ENCODE measurements around the gene SFXN2.
A peak's percentile ranks its signal among the peaks of the same experiment; 100 is the strongest.
"Not testable (repeated sequence)": the region's sequence is repeated elsewhere in the genome, so short reads cannot be mapped to it uniquely, and the experiment has no call there.

The SFXN2 gene

DNA sequence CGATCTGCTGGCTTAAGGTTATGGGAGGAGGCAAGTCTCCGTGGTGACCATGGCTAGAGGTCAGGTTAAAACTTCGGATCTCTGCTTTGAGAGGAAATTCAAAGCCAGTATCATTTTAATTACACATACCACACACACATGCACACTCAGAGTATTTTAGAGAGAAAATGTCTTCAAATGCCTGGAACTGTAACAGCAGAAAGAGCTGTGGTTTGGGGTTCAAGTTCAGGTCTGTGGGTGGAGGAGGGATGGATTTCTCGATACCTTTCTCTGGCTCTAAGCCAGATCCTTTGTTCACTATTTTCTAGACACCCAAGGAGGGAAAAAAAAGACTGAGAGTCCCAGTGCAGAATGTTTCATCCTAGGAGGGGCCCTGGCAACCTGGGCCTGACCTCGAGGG is 32.7 kb upstream of the SFXN2 start:
- DNase-seq: no peak

GRCh38 chr10:102682416-102682815 is 32.0 kb upstream of the SFXN2 start:
- no peak for DNase-seq

GRCh38 chr10:102682981-102683380 is 31.5 kb upstream of the SFXN2 start:
- DNase-seq: no peak

- no peak for DNase-seq
Measured at GRCh38 chr10:102683736-102684135, 30.7 kb upstream of the SFXN2 start.

DNA sequence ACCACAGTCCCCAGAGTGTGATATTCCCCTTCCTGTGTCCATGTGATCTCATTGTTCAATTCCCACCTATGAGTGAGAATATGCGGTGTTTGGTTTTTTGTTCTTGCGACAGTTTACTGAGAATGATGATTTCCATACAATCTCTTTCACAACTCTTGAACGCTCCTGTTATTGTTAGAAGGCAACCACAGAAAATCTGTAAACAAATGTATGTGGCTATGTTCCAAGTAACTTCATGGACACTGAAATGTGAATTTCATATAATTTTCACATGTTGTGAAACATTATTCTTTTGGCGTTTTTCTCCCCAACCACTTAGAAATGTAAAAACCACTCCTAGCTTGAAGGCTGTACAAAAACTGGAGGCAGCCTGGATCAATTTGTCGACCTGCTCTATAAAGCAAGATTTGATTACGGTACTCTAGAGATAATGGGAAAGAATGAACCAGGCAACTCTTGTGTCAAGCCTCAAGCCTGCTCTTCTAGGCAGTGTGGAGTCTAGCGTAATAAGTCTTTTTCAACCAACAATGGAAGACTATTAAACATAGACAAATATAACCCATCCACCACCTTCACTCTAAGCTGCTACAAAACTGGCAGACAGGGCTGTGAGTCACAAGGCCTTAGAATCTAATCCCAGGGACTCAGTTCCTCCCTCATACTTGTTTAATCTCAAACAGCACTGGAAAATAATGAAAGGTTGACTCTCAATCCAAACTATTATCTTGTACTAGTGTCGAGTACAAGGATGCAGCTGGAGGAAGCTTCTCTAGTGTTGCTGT is 23.0 kb upstream of the SFXN2 start:
- no peak for DNase-seq

- DNase-seq: not testable (repeated sequence)
Measured at GRCh38 chr10:102695401-102695800, 19.0 kb upstream of the SFXN2 start.

GRCh38 chr10:102696736-102697135 is 17.7 kb upstream of the SFXN2 start:
- DNase-seq: no peak

GRCh38 chr10:102698894-102699293 is 15.5 kb upstream of the SFXN2 start:
- no peak for DNase-seq

DNA sequence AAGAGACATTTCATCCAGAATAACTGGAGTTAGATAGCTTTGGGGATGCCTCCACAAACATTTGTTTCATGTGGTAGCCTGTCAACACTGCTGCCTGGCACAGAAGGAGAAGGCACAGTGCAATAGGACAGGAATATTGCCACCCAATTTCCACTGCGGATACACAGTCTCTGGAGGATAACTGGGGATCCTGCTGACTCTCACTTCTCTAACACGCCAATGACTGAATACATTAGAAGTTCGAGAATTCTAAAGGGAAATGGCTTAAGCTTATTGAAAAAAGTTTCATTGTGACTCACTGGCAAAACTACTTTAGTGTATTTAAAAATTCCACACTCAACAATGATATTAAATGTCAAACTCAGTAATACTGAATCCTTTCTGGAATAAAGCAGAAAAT is 13.2 kb upstream of the SFXN2 start:
- DNase-seq: no peak

DNA sequence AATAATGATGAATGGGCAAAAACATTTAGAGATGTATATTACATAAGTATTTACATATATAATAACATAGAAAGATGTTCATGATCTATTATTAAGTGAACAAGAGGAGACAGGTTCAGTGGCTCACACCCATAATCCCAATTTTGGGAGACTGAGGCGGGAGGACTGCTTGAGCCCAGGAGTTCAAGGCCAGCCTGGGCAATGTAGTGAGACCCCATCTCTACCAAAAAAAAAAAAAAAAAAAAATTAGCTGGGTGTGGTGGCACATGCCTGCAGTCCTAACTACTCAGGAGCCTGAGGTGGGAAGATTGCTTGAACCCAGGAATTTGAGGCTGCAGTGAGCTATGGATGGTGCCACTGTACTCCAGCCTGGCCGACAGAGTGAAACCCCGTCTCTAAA is 12.6 kb upstream of the SFXN2 start:
- DNase-seq: no peak

- no peak for DNase-seq
Measured at GRCh38 chr10:102702742-102703141, 11.7 kb upstream of the SFXN2 start.

DNA sequence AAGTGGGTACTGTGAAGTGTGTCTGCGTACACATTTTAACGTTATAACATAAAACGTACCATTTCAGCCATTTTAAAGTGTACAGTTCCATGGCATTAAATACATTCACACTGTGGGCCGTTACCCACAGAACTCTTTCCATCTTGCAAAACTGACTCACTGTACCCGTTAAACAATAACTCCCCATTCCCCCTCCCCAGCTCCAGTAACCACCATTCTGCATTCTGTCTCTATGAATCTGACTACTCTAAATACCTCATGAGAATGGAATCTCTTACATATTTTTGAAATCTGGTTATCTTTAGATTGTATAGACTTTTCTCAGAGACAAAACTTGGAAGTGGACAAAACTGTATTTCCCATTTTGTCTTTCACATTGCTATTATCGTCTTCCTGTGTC is 9.5 kb upstream of the SFXN2 start:
- DNase-seq: no peak

GRCh38 chr10:102705531-102705930 is 8.9 kb upstream of the SFXN2 start:
- DNase-seq: no peak

GRCh38 chr10:102710609-102711008 is 3.8 kb upstream of the SFXN2 start:
- DNase-seq: no peak

DNA sequence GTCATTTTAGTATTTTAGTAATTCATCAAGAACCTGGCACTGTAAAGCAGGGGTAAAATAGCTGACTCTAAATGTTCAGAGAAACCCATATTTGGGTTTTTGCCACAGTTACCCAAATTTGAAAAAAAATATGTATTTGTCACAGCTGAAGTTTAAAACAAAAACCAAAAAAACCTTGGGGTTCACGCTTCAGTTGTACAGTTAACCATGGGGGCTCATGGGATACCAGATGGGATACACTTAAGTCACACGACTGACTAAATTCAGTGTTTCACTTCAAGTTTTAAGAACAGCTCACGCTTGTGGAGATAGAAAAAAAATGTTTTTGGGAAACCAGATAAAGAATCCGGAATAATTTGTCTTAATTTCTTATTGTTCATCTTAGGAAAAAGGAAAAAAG is 2.3 kb upstream of the SFXN2 start:
- no peak for DNase-seq

DNA sequence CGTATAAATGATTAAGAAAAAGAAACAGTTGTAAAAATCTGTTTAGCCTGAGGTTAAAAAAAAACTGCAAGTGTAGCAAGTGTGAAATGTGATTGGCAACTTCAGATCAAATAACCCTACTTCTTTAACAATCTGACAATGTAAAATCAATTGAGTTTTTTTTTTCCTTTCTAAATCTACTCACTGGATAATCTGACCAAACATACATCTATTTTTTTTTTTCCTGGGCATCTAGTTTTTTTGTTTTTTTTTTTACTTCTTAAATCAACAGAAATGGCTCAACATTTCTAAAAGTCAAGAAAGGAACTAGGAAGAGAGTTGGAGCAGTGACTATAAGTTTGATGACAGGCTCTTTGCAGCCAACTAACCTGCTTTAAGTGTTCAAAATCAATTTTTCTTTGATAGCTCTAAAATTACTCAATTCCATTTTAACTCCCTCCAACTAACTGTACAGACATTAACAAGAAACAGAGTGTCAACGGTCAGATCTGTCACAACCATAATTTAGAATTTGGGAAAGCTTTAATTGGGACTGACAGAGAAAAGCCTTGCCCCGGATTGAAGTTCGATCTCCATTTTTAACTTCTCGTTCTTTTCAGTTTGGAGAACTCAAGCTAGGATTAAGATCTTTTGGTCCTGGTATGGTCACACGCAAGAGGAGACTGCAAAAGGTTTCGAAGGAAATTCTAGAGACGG is 1.4 kb upstream of the SFXN2 start:
- DNase-seq: no peak

DNA sequence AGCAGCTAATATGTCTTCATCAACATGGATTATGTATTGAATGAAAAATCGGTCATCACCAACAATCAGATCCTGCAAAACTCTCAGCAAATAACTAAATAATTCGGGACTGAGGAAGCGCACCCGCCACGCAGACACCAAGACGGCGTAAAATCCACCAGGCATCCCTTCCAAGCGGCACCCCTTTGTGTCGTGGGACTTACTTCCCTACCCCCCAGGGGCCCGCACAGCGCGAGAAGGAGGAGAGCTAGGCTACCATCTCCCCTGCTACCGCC is 960 bp upstream of the SFXN2 start:
- no peak for DNase-seq

- DNase-seq: peak; percentile 90
Measured at GRCh38 chr10:102713814-102714620, 419 bp upstream of the SFXN2 start, which contains the start of gene ARL3. TSS of gene ARL3 (minus strand) at chr10:102714397. CDS start at chr10:102714275, 122 bp downstream.

DNA sequence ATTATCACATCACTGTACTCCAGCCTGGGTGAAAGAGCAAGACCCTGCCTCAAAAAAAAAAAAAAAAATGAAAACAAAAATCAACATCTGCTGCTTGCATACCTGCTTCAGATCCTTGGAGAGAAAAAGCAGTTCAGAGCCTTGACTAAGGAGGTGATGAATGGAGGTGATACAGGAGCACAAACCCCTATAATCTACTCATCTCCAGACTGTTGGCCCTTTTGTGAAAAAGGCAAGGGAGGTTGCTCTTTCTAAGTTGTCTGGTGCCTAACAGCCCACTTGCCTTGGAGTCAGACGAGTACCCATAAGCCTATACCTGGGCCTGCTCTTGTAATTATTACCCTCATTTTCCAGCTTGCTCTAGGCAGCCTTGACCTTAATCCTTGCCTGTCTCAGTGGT is 1.4 kb downstream of the SFXN2 start:
- no peak for DNase-seq

DNA sequence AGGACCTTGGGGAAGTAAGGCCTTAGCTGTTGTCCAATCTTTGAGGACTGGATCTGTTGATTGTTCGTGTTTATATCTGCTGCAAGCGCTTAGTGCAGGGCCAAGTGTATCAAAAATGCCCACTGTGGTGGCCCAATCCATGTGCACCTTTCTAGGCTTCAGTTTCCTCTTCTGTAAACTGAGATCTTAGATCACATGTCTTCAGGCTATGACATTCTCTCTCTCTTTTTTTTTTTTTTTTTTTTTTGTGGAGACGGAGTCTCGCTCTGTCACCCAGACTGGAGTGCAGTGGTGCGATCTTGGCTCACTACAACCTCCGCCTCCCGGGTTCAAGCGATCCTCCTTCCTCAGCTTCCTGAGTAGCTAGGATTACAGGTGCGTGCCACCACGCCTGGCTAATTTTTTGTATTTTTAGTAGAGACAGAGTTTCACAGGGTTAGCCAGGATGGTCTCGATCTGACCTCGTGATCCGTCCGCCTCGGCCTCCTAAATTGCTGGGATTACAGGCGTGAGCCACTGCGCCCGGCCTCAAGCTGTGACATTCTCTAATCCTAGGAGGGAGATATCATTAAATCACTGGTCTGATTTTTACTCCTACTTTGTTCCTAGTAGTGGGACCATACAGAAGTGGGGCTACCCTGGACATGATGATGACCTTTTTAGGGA is 2.6 kb downstream of the SFXN2 start:
- not testable (repeated sequence) for DNase-seq

- no peak for DNase-seq
Measured at GRCh38 chr10:102718220-102718619, 3.8 kb downstream of the SFXN2 start.

DNA sequence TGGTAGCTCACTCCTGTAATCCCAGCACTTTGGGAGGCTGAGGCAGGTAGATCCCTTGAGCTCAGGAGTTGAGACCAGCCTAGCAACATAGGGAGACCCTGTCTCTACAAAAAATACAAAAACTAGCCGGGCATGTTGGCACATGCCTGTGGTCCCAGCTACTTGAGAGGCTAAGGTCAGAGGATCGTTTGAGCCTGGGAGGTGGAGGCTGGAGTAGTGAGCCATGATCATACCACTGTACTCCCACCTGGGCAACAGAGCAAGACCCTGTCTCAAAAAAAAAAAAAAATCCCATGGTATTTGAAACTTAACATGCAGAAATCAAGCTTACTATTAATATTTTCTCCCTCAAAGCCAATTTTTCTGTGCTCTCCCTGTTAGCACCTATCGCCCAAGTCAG is 5.9 kb downstream of the SFXN2 start:
- DNase-seq: no peak

DNA sequence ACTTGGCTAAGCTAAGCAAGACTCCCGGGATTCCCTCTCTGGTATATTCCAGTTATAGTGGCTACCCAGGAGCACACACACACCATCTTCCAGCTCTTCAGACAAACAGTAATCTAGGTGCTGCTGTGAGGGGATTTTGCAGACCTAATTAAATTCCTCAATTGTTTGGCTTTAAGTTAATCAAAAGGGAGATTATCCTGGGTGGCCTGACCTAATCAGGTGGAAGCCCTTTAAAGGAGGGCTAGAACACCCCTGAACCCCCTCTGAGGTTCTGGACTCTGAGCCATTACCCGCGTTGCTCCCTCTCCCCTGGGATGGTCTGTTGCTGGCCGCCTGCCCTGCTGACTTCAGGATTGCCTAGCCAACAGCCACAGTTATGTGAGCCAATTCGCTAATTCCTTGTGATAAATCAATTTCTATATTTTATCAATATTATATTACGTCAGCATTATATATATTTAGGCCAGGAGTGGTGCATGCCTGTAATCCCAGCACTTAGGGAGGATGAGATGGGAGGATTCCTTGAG is 6.4 kb downstream of the SFXN2 start:
- DNase-seq: no peak

Measured in NCI-H446 treated with DMSO at 0.1 percent for 48 hours (cell line).